CD4-positive, alpha-beta T cell treated with Interleukin-1 beta for 1 hour (primary cell): ENCODE data around the gene FBXO21.
"Not testable (repeated sequence)": the region's sequence is repeated elsewhere in the genome, so short reads cannot be mapped to it uniquely, and the experiment has no call there.

Source experiments
- DNase-seq, 2 donors: peaks; one replicate each; pipeline ENCODE4 v3.0.0-alpha.2; 2020 to 2022

Gene FBXO21

DNA sequence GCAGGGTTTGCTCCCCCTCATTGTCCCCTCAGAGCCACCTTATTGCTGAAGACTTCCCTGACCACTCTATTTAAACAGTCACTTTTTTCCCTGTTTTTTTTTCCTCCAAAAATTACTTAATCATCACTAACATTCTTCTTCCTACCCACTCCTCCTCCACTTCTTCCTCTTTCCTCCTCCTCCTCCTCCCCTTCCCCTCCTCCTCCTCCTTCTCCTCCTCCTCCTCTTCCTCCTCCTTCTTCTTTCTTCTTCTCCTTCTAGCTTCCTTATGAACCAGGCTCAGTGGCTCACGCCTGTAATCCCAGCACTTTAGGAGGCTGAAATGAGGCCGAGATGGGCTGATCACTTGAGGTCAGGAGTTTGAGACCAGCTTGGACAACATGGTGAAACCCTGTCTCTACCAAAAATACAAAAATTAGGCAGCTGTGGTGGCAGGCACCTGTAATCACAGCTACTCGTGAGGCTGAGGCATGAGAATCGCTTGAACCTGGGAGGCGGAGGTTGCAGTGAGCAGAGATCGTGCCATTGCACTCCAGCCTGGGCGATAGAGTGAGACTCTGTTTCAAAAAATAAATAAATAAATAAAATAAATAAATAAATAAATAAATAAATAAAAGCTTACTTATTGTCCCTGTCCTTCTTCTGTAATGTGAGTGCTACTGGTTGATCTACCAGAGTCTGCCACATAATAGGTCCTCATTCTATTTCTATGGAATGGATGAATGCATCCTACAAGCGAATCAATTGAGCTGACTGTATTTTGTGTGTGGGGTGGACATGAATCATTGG is 9.9 kb upstream of the FBXO21 start:
- DNase-seq = not testable (repeated sequence)

DNA sequence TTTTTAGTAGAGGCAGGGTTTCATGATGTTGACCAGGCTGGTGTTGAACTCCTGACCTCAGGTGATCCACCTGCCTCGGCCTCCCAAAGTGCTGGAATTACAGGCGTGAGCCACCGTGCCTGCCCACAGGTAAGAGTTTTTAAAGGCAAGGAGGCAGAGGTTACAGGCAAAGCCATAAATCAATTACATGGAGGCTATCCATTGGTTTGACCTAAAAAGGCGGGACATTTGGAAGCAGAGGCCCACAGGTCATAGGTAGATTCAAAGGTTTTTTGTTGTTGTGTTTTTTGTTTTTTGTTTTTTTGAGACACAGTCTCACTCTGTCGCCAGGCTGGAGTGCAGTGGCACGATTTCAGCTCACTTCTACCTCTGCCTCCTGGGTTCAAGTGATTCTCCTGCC is 6.1 kb upstream of the FBXO21 start:
- not testable (repeated sequence) for DNase-seq

DNA sequence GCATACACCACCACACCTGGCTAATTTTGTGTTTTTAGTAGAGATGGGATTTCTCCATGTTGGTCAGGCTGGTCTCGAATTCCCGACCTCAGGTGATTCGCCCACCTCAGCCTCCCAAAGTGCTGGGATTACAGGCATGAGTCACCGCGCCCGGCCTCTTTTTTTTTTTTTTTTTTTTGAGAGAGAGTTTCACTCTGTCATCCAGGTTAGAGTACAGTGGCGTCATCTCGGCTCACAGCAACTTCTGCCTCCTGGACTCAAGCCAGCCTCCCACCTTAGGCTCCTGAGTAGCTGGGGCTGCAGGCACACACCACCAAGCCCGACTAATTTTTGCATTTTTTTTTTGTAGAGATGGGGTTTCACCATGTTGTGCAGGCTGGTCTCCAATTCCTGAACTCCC is 4.8 kb upstream of the FBXO21 start:
- not testable (repeated sequence) for DNase-seq

DNA sequence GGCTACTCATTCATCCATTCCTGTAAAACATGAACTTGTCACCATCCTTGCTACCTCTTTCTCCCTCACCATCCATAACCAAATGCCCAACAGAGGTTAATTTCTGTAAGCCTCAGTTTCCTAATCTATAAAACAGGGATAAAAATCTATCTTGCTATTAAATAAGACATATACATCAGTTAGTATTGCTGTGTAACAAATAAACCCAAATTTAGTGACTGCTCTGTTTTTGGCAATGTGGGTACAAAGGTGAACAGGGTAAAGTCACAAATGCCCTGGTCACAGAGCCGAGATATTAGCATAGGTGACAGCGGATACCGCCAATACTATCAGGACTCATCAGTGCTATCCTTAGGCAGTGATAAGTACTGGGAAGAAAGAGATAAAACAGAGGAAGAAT is 3.6 kb upstream of the FBXO21 start:
- DNase-seq = no peak

DNA sequence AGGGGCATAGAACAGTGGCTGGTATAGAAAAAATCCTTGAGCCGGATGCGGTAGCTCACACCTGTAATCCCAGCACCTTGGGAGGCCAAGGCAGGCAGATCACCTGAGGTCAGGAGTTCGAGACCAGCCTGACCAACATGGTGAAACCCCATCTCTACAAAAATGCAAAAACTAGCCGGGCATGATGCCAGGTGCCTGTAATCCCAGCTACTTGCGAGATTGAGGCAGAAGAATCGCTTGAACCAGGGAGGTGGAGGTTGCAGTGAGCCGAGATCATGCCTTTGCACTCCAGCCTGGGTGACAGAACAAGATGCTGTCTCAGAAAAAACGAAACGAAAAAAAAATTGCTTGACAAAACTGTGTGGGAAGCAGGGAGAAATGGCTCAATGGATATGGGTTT is 2.3 kb upstream of the FBXO21 start:
- not testable (repeated sequence) for DNase-seq

DNA sequence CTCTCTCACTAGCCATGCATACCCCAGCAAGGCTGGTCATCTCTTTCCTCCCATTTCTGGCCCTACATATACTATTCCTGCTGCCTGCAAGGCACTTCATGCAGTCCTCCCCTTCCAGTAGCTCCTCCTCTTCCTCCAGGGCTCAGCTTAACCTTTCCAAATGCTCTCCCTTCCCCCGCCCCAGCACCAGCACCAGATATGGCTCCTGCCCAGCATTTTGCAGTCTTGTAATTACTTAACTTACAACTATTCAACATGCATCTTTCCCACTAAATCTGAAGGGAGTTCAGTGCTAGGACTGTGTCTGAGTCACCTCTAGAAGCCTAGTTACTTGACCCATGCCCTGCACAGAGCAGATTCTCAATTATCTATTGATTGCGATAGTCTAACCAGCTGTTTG is 1.8 kb upstream of the FBXO21 start:
- DNase-seq = no peak

DNA sequence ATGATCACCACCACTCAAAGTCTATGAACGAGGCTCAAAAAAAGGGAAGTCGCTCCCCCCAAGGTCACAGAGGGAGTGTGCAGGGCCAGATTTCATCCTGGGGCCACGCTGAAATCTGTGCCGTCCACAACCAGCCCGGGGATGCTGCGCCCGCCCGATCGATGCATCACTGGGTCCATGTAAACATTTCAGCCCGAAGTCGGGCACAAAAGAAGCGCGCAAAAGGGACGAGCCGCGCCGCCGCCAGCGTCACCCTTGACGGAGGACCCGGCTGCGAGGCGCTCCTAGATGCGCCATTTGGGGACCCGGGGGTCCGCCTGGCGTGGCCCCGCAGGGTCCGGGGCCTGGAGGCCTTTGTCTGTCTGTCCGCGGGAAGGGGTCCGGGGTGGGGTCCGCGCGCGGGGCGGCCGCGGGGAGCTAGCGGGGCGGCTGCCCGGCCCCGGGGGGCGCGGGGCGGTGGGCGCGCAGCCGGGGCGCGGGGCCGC is 503 bp downstream of the FBXO21 start:
- peak; percentile 28 to 30 for DNase-seq

DNA sequence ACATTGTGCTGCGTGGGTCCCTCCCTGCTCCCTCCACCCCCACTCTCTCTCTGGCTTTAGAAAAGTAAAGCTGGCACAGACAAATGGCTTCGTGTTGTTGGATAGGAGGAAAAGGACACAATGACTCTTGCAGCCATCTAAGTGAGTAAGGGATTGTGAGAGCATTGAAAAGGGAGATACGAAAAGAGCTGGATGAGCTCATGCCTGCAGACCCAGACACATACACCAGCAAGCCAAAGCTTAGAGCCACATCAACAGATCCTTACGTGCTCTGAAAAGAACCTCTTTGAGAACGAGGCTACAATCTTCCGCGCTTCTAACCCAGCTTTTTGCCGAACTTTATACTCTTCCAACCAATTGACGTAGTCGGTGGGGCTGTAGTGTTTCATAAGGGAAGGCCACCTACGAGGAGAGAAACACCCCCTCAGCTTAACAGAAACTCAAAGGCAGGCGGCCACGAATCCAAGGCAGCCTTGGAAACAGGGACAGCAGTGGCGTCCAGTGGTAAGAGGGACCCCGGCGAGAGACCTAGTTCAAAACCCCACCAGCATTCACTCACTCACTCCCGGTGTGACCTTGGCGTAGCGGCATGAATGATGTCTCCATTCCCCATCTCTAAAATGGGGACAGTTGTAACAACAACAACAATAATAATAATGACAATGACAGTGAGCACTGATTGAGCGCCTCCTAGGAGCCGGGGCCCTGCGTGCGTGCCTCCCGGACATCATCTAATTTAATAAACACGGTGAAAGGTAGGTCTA is 1.1 kb downstream of the FBXO21 start:
- no peak for DNase-seq

DNA sequence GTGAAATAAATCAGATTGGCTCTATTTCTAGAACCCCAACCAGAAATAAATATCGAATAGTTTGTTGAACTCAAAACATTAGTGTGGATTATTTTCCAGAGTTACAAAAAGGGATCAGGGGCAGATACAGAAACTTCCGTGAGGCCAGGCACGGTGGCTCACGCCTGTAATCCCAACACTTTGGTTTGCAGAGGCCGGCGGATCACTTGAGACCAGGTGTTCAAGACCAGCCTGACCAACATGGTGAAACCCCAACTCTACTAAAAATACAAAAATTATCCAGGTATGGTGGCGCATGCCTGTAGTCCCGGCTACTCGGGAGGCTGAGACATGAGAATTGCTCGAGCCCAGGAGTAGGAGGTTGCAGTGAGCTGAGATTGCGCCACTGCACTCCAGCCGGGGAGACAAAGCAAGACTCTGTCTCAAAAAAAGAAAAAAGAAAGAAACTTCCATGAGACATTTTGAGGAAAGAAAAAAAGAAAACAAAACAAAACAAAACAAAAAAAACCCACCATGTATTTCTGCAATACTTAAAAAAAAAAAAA is 2.1 kb downstream of the FBXO21 start:
- no peak for DNase-seq

DNA sequence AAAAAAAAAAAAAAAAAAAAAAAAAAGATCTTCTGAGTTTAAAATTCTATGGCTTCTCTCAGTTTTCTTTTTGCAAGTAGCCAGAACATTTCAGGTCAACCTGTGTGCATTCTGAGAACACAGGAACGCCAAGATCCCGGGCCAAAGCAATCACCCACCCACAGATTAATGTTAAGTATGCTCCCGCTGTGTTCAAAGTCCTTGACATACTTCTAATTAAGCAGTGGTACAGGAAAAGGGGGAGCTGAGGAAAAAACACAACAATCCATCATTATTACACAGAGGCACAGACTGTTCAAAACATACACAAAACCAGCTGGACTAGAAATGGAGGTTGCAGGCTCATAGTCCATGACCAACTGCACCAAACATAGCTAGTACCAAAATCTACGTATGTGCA is 2.8 kb downstream of the FBXO21 start:
- DNase-seq = no peak

DNA sequence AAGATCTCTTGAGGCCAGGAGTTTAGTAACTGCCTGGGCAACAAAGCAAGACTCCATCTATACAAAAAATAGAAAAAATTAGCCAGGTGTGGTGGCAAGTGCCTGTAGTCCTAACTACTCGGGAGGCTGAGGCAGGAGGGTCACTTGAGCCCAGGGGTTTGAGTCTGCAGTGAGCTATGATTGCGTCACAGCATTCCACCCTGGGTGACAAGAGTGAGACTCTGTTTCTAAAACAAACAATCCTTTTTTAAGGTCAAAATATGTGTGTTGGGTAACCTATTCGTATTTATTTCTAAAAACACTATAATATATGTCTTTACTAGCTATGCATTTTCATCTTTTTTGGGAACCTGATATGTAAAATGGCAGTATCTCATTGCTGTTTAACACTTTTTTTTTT is 7.4 kb downstream of the FBXO21 start:
- no peak for DNase-seq

DNA sequence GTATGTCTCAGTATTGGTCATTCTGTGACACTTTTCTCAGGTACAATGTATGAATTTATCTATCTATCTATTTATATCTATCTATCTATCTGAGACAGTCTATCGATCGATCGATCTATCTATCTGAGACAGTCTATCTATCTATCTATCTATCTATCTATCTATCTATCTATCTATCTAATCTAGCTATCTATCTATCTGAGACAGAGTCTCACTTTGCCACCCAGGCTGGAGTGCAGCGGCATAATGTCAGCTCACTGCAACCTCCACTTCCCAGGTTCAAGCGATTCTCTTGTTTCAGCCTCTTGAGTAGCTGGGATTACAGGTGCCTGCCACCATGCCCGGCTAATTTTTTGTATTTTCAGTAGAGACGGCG is 8.8 kb downstream of the FBXO21 start:
- not testable (repeated sequence) for DNase-seq

DNA sequence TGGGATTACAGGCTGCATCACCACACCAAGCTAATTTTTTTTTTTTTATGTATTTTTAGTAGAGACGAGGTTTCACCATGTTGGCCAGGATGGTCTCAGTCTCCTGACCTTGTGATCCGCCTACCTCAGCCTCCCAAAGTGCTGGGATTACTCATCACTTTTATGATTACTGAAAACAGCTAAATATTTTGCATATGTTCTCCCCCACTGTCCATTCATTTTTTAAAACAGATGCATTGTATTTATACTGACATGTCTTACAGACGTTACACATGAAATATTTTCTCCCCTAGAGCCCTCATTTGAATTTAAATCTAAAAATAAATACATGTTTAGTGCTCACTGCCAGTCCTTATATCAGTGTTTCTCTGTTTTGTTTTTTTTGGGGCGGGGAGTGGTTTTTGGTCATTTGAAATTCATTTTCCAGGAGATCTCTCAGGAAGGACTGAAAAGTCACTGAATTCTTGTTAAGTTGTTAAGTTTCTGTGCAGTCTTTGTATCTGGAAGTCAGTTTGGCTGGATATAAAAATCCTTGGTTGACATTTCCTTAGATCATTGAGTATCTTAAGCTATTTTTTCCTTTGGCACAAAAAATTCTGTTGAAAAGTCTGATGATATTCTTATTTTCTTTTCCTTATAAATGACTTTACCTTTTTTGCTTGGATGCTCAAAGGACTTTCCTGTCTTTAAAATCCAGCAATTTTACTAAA is 9.4 kb downstream of the FBXO21 start:
- DNase-seq = no peak

DNA sequence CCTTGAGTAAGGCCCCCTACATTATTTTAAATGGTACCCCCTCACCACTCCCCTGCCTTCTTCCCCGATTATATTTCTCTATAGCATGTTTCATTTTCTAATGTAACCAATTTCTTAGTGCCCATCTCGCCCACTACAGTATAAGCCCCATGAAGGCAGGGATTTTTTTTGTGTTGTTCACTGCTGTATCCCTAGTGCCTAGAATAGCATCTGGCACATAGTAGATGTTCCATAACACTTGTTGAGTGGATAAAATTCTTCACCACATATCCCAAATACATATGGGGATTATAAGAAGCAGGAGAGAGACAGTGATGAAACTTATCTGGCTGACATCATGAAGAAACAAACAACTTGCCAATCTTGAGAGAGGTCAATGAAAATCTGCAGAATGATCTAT is 11.5 kb downstream of the FBXO21 start:
- DNase-seq = no peak

DNA sequence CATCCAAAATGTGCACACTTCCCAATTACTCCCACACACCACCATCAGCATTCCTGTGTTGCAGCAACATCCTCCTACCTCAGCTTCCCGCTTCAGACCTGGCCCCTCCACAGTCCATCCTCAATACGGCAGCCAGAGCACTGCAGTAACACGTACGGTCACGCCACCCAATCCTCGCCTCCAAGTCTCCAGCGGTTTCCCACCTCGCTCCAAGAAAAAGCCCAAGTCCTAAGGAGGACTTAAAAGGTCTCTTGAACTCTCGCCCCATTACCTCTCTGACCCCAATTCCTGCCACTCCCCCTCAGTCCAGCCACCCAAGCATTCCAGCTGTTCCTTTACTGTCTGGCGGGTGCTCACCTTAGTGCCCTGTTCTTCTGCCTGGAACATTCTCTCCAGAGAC is 12.0 kb downstream of the FBXO21 start:
- no peak for DNase-seq

DNA sequence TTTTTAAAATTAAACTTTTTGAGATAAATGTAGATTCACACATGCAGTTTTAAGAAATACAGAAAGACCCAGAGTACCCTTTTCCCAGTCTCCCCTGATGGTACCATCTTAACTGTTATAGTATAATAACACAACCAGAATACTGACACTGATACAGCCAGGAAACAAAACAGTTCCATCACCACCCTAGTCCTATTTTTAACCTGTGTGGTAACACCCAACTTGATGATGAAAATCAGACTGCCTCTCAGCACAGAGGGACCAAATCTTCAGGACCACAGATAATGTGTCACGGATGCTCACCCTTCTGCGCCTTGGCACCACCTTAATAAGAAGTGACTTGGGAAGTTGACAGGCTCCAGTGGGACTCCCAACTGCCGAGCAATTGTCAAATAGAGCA is 18.1 kb downstream of the FBXO21 start:
- DNase-seq = no peak

DNA sequence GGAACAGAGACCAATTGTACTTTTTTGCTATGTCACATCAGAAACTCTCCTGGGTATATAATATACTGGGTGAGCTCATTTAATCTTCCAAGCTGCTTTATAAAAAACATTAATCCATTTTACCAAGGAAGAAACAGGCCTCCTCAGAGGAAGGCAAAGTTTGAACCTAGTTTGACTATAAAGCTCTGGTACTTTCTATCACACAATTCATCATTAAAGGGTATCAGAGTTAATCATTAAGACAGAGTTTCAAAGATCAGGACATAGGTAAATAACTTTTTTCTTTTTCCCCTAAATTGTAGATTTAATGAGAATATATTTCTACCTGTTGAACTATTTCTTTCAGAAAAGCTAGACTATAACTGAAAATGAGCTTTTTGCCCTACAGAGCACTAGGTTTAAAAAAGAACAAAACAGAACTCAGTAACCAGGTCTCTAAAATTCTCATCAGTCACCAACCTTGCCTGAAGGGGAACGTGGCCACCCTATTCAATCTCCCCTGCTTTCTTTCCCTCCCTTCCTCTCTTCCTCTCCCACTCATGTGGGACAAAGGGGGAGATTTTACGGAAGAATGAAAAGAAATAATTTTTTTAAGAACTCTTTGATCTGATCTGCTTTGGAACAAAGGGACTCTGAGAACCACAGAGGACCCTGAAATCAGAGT is 18.6 kb downstream of the FBXO21 start:
- no peak for DNase-seq

DNA sequence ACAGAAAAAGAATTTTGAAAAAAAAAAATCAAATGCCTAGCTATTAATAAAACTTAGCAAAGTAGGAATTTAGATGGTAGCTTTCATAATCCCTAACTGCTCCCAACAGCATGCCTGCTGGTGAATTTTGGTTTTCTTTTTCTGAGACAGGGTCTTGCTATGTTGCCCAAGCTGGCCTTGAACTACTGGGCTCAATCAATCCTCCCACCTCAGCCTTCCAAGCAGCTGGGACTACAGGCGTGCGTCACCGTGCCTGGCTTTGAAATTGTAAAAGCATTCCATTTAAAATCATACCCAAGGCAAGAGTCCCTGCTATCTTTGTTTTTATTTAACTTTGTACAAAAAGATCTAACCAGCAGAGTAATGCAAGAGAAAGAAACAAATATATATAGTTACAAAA is 20.7 kb downstream of the FBXO21 start:
- DNase-seq = no peak

DNA sequence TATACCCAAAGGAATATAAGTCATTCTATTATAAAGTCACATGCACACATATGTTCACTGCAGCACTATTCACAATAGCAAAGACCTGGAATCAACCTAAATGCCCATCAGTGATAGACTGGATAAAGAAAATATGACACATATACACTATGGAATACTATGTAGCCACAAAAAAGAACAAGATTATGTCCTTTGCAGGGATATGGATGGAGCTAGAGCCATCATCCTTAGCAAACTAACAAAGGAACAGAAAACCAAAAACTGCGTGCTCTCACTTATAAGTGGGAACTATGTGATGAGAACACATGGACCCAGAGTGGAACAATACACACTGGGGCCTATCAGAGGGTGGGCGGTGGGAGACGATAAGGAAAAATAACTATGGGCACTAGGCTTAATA is 21.3 kb downstream of the FBXO21 start:
- DNase-seq = no peak

DNA sequence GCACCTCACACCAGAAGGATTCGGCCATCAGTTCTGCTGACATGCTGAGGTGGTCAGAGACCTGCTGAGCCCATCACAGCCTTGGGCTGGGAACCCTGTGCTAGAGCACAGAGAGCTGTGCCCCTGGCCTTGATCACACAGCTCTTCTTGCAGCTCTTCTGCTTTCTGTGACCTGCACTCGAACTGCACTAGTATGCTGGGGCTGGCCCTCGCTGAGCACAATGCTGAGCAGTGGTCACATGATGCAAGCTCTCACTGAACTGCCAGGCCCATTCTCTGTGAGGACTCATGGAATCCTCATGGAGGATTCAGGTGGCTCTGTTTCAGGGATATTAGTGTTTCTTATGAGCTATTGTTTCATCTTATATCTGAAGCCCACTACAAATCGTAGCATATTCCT is 22.5 kb downstream of the FBXO21 start:
- DNase-seq = no peak

DNA sequence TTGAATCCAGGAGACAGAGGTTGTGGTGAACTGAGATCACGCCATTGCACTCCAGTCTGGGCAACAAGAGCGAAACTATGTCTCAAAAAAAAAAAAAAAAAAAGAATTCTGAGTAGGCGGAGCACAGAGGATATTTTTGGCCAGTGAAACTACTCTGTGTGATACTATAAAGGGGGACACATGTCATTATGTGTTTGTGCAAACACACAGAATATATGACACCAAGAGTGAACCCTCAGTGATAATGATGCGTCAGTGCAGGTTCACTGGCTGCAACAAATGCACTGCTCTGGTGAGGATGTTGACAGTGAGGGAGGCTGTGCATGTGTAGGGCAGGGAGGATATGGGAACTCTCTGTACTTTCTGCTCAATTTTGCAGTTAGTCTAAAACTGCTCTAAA is 24.2 kb downstream of the FBXO21 start:
- DNase-seq = no peak

DNA sequence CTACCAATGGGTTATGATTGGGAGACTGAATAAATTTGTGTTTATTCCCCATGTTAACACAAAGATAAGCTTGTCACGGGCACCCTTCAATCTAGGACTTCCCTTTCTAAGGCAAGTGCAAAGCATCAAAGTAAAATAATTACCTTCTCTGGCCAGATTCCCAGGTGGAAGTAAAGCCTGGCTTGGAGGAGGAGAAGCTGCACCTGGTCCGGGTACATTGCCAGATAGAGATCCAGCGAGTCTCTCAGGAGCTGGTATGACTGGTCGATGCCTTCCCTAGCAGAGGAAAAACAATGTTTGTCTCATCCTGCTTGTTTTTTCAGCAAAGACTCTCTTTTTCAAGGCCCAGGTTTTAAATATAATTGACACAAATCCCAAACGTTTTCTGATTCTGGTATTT is 24.9 kb downstream of the FBXO21 start:
- DNase-seq = no peak

DNA sequence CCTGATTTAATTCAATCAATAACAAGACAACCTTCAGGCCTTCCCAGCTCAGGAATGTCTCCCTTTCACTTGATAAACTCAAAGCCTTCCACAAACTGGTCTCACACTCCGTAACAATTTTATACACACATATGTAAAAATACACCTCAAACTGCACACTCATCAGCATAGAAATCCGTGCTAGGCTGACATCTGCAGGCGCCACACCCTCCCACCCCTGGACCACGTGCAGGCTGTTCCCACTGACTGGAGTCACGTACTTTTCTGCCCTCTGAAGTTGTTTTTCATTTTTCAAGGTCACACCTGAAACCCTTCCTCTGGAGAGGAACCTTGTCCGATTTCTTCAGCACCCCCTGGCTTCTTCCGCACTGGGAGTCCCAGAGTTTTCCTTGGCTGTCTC is 27.6 kb downstream of the FBXO21 start:
- no peak for DNase-seq
